ENCODE data around the gene STX4.

The STX4 gene

DNA sequence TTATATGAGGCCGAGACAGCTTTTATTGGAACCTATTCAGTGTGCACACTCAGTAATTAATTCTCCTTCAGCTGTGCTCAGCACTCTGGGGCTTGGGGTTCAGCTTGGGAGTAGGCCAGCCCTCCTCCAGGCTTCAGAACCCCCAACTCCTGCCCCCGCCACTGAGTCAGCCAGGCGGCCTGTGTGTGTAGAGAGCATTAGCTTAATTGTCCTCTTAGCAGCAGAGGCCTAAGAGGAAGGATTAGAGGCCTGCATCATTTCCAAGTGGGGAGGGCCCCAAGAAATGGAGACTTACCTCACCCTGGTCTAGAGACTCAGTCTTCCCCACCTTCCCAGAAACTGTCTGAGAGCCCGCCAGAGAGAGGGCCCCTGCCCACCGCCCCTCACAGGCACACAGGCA, 54.6 kb downstream of the STX4 start:
- TF ChIP-seq, protein P1, sequence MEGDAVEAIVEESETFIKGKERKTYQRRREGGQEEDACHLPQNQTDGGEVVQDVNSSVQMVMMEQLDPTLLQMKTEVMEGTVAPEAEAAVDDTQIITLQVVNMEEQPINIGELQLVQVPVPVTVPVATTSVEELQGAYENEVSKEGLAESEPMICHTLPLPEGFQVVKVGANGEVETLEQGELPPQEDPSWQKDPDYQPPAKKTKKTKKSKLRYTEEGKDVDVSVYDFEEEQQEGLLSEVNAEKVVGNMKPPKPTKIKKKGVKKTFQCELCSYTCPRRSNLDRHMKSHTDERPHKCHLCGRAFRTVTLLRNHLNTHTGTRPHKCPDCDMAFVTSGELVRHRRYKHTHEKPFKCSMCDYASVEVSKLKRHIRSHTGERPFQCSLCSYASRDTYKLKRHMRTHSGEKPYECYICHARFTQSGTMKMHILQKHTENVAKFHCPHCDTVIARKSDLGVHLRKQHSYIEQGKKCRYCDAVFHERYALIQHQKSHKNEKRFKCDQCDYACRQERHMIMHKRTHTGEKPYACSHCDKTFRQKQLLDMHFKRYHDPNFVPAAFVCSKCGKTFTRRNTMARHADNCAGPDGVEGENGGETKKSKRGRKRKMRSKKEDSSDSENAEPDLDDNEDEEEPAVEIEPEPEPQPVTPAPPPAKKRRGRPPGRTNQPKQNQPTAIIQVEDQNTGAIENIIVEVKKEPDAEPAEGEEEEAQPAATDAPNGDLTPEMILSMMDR (IDR thresholded peaks at IDR 0.05; ENCODE audit: low read depth, low read length): no peak

DNA sequence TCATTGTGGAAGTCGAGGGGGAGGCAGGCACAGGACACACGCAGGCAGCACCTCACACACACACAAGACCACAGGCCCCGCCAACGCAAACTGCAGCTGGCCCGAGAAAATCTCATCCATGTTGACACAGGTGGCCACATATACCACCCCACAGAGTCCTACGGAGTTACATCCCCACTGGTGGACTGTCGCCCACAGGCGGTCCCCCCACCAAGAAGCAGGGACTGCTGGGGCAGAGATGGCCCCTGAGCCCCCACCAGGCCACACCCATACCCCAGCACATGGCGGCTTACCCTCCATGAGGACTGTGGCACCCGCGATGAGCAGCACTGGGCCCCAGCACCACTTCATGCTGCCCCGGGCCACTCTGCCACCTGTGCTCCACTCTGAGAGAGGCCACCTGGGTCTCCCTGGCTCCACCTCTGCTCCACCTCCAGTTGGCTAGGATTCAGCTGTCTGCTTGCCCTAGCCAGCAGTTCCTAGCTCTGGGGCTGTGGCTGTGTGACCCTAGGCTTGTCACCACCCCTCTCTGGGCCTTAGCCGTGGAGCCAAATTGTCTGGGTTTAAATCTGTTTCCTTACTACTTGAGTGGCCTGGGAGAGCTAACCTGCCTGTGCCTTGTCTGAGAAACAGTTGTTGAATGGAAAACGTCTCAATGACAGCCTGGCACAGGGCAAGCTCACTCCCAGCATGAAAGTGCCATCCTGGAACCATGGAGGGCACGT, 55.3 kb downstream of the STX4 start, which contains the start of gene PRSS53:
TSS of gene PRSS53 (minus strand) at position 485 of the 725 bp plus-strand sequence. CDS start at position 351, 134 bp downstream.
- TF ChIP-seq, protein P1 (IDR thresholded peaks at IDR 0.05; ENCODE audit: low read depth, low read length): no peak
- DNase-seq (ENCODE audit: extremely low read depth, low read depth): no peak

More for the DNA sequence above, 54.6 kb downstream of the STX4 start:
- DNase-seq (ENCODE audit: extremely low read depth, low read depth): no peak

DNA sequence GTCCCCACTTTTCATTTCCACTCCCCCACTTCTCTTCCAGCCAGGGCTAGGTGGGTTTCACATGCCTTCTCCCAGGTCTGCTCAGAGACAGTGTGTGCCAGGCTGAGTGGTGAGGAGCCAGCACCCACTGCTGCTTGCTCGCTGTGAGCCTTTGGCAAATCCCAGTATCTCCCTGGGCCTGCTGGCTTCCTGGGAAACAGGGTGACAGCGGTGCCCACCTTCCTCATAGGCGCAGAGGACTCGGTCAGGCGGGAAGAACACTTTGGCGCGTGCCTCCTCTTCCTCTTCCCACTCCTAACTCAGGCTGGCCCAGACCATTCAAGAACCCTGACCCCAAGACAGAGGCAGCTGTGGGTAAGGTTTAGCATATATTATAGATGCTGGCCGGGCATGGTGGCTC, 55.8 kb downstream of the STX4 start:
- DNase-seq (ENCODE audit: extremely low read depth, low read depth): no peak
- TF ChIP-seq, protein P1 (IDR thresholded peaks at IDR 0.05; ENCODE audit: low read depth, low read length): no peak

Measured in AG09319 (cell line).